Thymus (tissue), 14 donors: ENCODE data around the gene ZFY. TPM values are rescaled to one million over a fixed set of nuclear protein-coding genes. Genes with fewer than 3 reads are reported as not detected.

Experiments used
- DNase-seq, 9 donors: peaks; one replicate each; pipeline ENCODE4 v3.0.0-alpha.2; 2013; ENCODE audit warnings: low spot score in 9 of 9, low read depth in 6 of 9, missing footprints in 1 of 9
- H3K27ac ChIP-seq, 2 donors: one replicate each; pipeline ENCODE4 v1.5.1; 2013; ENCODE audit warnings: control low read depth in 1 of 2, low read depth in 1 of 2, low read length in 1 of 2, mild to moderate bottlenecking in 1 of 2, moderate library complexity in 1 of 2
- H3K27me3 ChIP-seq, 2 donors: one replicate each; pipeline ENCODE4 v1.5.1; 2013; ENCODE audit warnings: low read length in 1 of 2; ENCODE audit not compliant: control insufficient read depth in 2 of 2, insufficient read depth in 1 of 2
- H3K36me3 ChIP-seq, 2 donors: one replicate each; pipeline ENCODE4 v1.5.1; 2013; ENCODE audit warnings: low read length in 1 of 2, mild to moderate bottlenecking in 1 of 2, moderate library complexity in 1 of 2; ENCODE audit not compliant: control insufficient read depth in 2 of 2, insufficient read depth in 2 of 2
- H3K4me1 ChIP-seq, 2 donors: one replicate each; pipeline ENCODE4 v1.5.1; 2013; ENCODE audit warnings: low read length in 2 of 2; ENCODE audit not compliant: control insufficient read depth in 2 of 2, insufficient read depth in 2 of 2
- H3K4me3 ChIP-seq, 2 donors: one replicate each; pipeline ENCODE4 v1.5.1; 2013; ENCODE audit warnings: low read length in 2 of 2, control low read depth in 1 of 2, mild to moderate bottlenecking in 1 of 2
- H3K9me3 ChIP-seq, 2 donors: one replicate each; pipeline ENCODE4 v1.5.1; 2013; ENCODE audit warnings: low read length in 1 of 2, mild to moderate bottlenecking in 1 of 2; ENCODE audit not compliant: control insufficient read depth in 2 of 2, insufficient read depth in 1 of 2
- WGBS: extraction: QIAGEN DNeasy Blood & Tissue Kit; methylation state at CpG from one replicate; pipeline ENCODE4 v1.1.7; 2013; 5-methylcytosine and 5-hydroxymethylcytosine counted together
- long read RNA-seq, 10 donors: transcript quantifications; one replicate each; lab custom pipeline, GENCODE V29; 2026
- polyA plus RNA-seq: library from polyadenylated mRNA; stranded (reverse); fragments of 200-250 nt; gene quantifications from one replicate; pipeline ENCODE4 v1.2.3, GENCODE V29; 2013
- total RNA-seq: library from RNA; stranded (reverse); fragments of 120-200 nt; gene quantifications from one replicate; pipeline ENCODE4 v1.2.4, GENCODE V29; 2013
- donor health status: healthy.

Gene ZFY
- total RNA-seq (not detected), polyA plus RNA-seq (9.8 TPM)
- long read RNA-seq, donor 1: 0 reads
- long read RNA-seq, donor 2: 0 reads
- long read RNA-seq, donor 3, full-length matches to known transcripts: 6 of 6 reads
- long read RNA-seq, donor 3, partial matches to known transcripts: 0 of 6 reads
- long read RNA-seq, donor 3, other reads (novel, unspliced or antisense): 0 of 6 reads
- long read RNA-seq, donor 4: 0 reads
- long read RNA-seq, donor 5: 0 reads
- long read RNA-seq, donor 6, full-length matches to known transcripts: 4 of 4 reads
- long read RNA-seq, donor 6, partial matches to known transcripts: 0 of 4 reads
- long read RNA-seq, donor 6, other reads (novel, unspliced or antisense): 0 of 4 reads
- long read RNA-seq, donor 7, full-length matches to known transcripts: 2 of 2 reads
- long read RNA-seq, donor 7, partial matches to known transcripts: 0 of 2 reads
- long read RNA-seq, donor 7, other reads (novel, unspliced or antisense): 0 of 2 reads
- long read RNA-seq, donor 8, partial matches to known transcripts: 0 of 1 reads
- long read RNA-seq, donor 8, other reads (novel, unspliced or antisense): 0 of 1 reads
- long read RNA-seq, donor 9: 0 reads
- long read RNA-seq, donor 10: 0 reads

GRCh38 chrY:2934861-2935715 is at the start of gene ZFY:
Gene ZFY, plus strand, starts transcription at chrY:2935381. Its CDS starts 18,556 bp downstream, at chrY:2953937.
- H3K4me1 ChIP-seq: peaks cover 0 to 2% of the 10 kb centered on the region in 2 donors
- no peaks in the 10 kb centered on the region for H3K27me3 ChIP-seq
- H3K36me3 ChIP-seq: no peaks in the 10 kb centered on the region
- DNase-seq: peak in 3 of 9 donors; percentile 36 to 53 (median 42)
- H3K27ac ChIP-seq: peak within 1 kb of the TSS in 1 of 2 donors; percentile 100
- H3K4me3 ChIP-seq: peak within 1 kb of the TSS in 1 of 2 donors; percentile 72
- H3K9me3 ChIP-seq: no peaks in the 10 kb centered on the region
- WGBS: under 1% methylated on average over 86 of the region's 91 CpGs

- DNase-seq: no peak
- Histone ChIP-seq H3K27ac (no peak overlapping the region), H3K36me3 (no peaks in the 10 kb centered on the region), H3K27me3 (no peaks in the 10 kb centered on the region), H3K4me1 (no peaks in the 10 kb centered on the region), H3K9me3 (no peaks in the 10 kb centered on the region), H3K4me3 (no peak overlapping the region)
- 86% methylated on average over 3 of the region's 3 CpGs for WGBS
These were observed 49.3 kb upstream of the ZFY start for GRCh38 chrY:2885880-2886279.

GRCh38 chrY:2887386-2887785 is 47.8 kb upstream of the ZFY start:
- no peaks in the 10 kb centered on the region for H3K4me1 ChIP-seq
- no peak overlapping the region for H3K4me3 ChIP-seq
- no peak overlapping the region for H3K27ac ChIP-seq
- no peaks in the 10 kb centered on the region for H3K36me3 ChIP-seq
- no peaks in the 10 kb centered on the region for H3K9me3 ChIP-seq
- no peak for DNase-seq
- 53% methylated on average over 5 of the region's 5 CpGs for WGBS
- H3K27me3 ChIP-seq: no peaks in the 10 kb centered on the region

- Histone ChIP-seq H3K4me3 (no peak overlapping the region), H3K9me3 (no peaks in the 10 kb centered on the region), H3K36me3 (no peaks in the 10 kb centered on the region), H3K27me3 (no peaks in the 10 kb centered on the region), H3K27ac (no peak overlapping the region), H3K4me1 (no peaks in the 10 kb centered on the region)
- WGBS: 90% methylated on average over 3 of the region's 3 CpGs
- no peak for DNase-seq
These were observed 47.2 kb upstream of the ZFY start for GRCh38 chrY:2887955-2888354.

- H3K4me3 ChIP-seq: no peak overlapping the region
- 100% methylated on average over 1 of the region's 1 CpG for WGBS
These were observed 41.7 kb upstream of the ZFY start for GRCh38 chrY:2893471-2893870.

GRCh38 chrY:2896050-2896449 is 39.1 kb upstream of the ZFY start:
- Histone ChIP-seq H3K27me3 (no peaks in the 10 kb centered on the region), H3K27ac (no peak overlapping the region), H3K4me3 (no peak overlapping the region), H3K36me3 (no peaks in the 10 kb centered on the region), H3K9me3 (no peaks in the 10 kb centered on the region), H3K4me1 (no peaks in the 10 kb centered on the region)
- WGBS: 95% methylated on average over 2 of the region's 2 CpGs
- DNase-seq: no peak

More at GRCh38 chrY:2893471-2893870, 41.7 kb upstream of the ZFY start:
- H3K36me3 ChIP-seq: no peaks in the 10 kb centered on the region
- H3K27ac ChIP-seq: no peak overlapping the region
- H3K27me3 ChIP-seq: no peaks in the 10 kb centered on the region
- no peak for DNase-seq
- H3K4me1 ChIP-seq: no peaks in the 10 kb centered on the region
- H3K9me3 ChIP-seq: no peaks in the 10 kb centered on the region

- 96% methylated on average over 1 of the region's 1 CpG for WGBS
- Histone ChIP-seq H3K4me3 (no peak overlapping the region), H3K9me3 (no peaks in the 10 kb centered on the region), H3K27ac (no peak overlapping the region), H3K27me3 (no peaks in the 10 kb centered on the region), H3K36me3 (no peaks in the 10 kb centered on the region), H3K4me1 (no peaks in the 10 kb centered on the region)
- DNase-seq: no peak
These were observed 27.8 kb upstream of the ZFY start for GRCh38 chrY:2907356-2907755.

GRCh38 chrY:2913066-2913815 is 21.9 kb upstream of the ZFY start:
- Histone ChIP-seq H3K9me3 (no peaks in the 10 kb centered on the region), H3K27me3 (no peaks in the 10 kb centered on the region), H3K4me1 (no peaks in the 10 kb centered on the region), H3K4me3 (no peak overlapping the region), H3K27ac (no peak overlapping the region), H3K36me3 (no peaks in the 10 kb centered on the region)
- DNase-seq: peak in 1 of 9 donors; percentile 10
